Skeletal muscle satellite cell (primary cell): ENCODE data around the gene DCHS1.

Source experiments
- H3K27me3 ChIP-seq: 2 replicates; pipeline ENCODE4 v1.7.0; 2013; ENCODE audit warnings: low read length; ENCODE audit not compliant: control insufficient read depth, insufficient read depth
- H3K36me3 ChIP-seq: 2 replicates; pipeline ENCODE4 v1.7.0; 2013; ENCODE audit warnings: mild to moderate bottlenecking, control low read depth, low read length; ENCODE audit not compliant: insufficient read depth
- H3K4me1 ChIP-seq: 2 replicates; pipeline ENCODE4 v1.7.0; 2013; ENCODE audit warnings: low read length; ENCODE audit not compliant: control insufficient read depth, insufficient read depth
- H3K4me2 ChIP-seq: 2 replicates; pipeline ENCODE4 v1.7.0; 2013; ENCODE audit warnings: mild to moderate bottlenecking, low read length
- H3K4me3 ChIP-seq: 2 replicates; pipeline ENCODE4 v1.7.0; 2013; ENCODE audit warnings: low read length
- H3K9ac ChIP-seq: 2 replicates; pipeline ENCODE4 v1.7.0; 2013; ENCODE audit warnings: mild to moderate bottlenecking, low read depth, low read length, moderate library complexity
- H3K9me3 ChIP-seq: replicated peaks from 2 replicates; pipeline ENCODE4 v1.7.0; 2013; ENCODE audit warnings: mild to moderate bottlenecking, control low read depth, low read length

Gene DCHS1

GRCh38 chr11:6670202-6670830 lies 14.7 kb upstream of the DCHS1 start:
- no peaks in the 10 kb centered on the region for H3K36me3 ChIP-seq
- H3K9me3 ChIP-seq = no peaks in the 10 kb centered on the region
- H3K9ac ChIP-seq = no peak overlapping the region
- no peak overlapping the region for H3K4me3 ChIP-seq
- no peak overlapping the region for H3K4me2 ChIP-seq
- no peaks in the 10 kb centered on the region for H3K27me3 ChIP-seq
- H3K4me1 ChIP-seq = no peaks in the 10 kb centered on the region

- Histone ChIP-seq H3K36me3 (no peaks in the 10 kb centered on the region), H3K4me1 (no peaks in the 10 kb centered on the region)
Measured at GRCh38 chr11:6667733-6668374, 12.2 kb upstream of the DCHS1 start.

GRCh38 chr11:6666302-6667183 lies 10.9 kb upstream of the DCHS1 start:
- Histone ChIP-seq H3K4me3 (no peak overlapping the region), H3K36me3 (no peaks in the 10 kb centered on the region), H3K9ac (no peak overlapping the region), H3K4me2 (no peak overlapping the region), H3K27me3 (no peaks in the 10 kb centered on the region), H3K9me3 (no peaks in the 10 kb centered on the region), H3K4me1 (no peaks in the 10 kb centered on the region)

More at GRCh38 chr11:6667733-6668374, 12.2 kb upstream of the DCHS1 start:
- Histone ChIP-seq H3K4me3 (no peak overlapping the region), H3K27me3 (no peaks in the 10 kb centered on the region), H3K9ac (no peak overlapping the region), H3K4me2 (no peak overlapping the region), H3K9me3 (no peaks in the 10 kb centered on the region)

- H3K9me3 ChIP-seq = no peaks in the 10 kb centered on the region
- H3K4me1 ChIP-seq = no peaks in the 10 kb centered on the region
- H3K9ac ChIP-seq = no peak overlapping the region
- no peaks in the 10 kb centered on the region for H3K36me3 ChIP-seq
- H3K27me3 ChIP-seq = peaks cover 5% of the 10 kb centered on the region
- H3K4me3 ChIP-seq = no peak overlapping the region
- H3K4me2 ChIP-seq = no peak overlapping the region
Measured at GRCh38 chr11:6664551-6664950, 8.9 kb upstream of the DCHS1 start.

GRCh38 chr11:6663794-6664469 lies 8.3 kb upstream of the DCHS1 start:
- Histone ChIP-seq H3K4me1 (no peaks in the 10 kb centered on the region), H3K9me3 (no peaks in the 10 kb centered on the region), H3K36me3 (no peaks in the 10 kb centered on the region), H3K9ac (no peak overlapping the region), H3K4me3 (no peak overlapping the region), H3K4me2 (no peak overlapping the region), H3K27me3 (peaks cover 10% of the 10 kb centered on the region)

- no peaks in the 10 kb centered on the region for H3K36me3 ChIP-seq
- no peaks in the 10 kb centered on the region for H3K4me1 ChIP-seq
- H3K9ac ChIP-seq = no peak overlapping the region
- H3K4me2 ChIP-seq = no peak overlapping the region
- H3K4me3 ChIP-seq = no peak overlapping the region
- H3K9me3 ChIP-seq = no peaks in the 10 kb centered on the region
- peaks cover 40% of the 10 kb centered on the region for H3K27me3 ChIP-seq
Measured at GRCh38 chr11:6660712-6661111, 5.1 kb upstream of the DCHS1 start.

GRCh38 chr11:6658647-6659046 lies 3.0 kb upstream of the DCHS1 start:
- H3K9me3 ChIP-seq = no peaks in the 10 kb centered on the region
- H3K27me3 ChIP-seq = peaks cover 55% of the 10 kb centered on the region
- H3K4me1 ChIP-seq = peaks cover 3% of the 10 kb centered on the region
- no peak overlapping the region for H3K4me2 ChIP-seq
- no peak overlapping the region for H3K4me3 ChIP-seq
- H3K9ac ChIP-seq = no peak overlapping the region
- H3K36me3 ChIP-seq = no peaks in the 10 kb centered on the region

- Histone ChIP-seq H3K4me3 (no peak overlapping the region), H3K27me3 (peaks cover 68% of the 10 kb centered on the region), H3K9ac (no peak overlapping the region), H3K4me2 (no peak overlapping the region), H3K36me3 (no peaks in the 10 kb centered on the region), H3K9me3 (no peaks in the 10 kb centered on the region), H3K4me1 (peaks cover 3% of the 10 kb centered on the region)
Measured at GRCh38 chr11:6657346-6657745, 1.7 kb upstream of the DCHS1 start.

GRCh38 chr11:6656936-6657335 lies 1.3 kb upstream of the DCHS1 start:
- Histone ChIP-seq H3K27me3 (peaks cover 72% of the 10 kb centered on the region), H3K4me3 (no peak overlapping the region), H3K4me2 (no peak overlapping the region), H3K9me3 (no peaks in the 10 kb centered on the region), H3K9ac (no peak overlapping the region), H3K4me1 (peaks cover 3% of the 10 kb centered on the region), H3K36me3 (no peaks in the 10 kb centered on the region)

GRCh38 chr11:6656584-6656915 lies 941 bp upstream of the DCHS1 start:
- Histone ChIP-seq H3K9ac (no peak overlapping the region), H3K4me1 (peaks cover 3% of the 10 kb centered on the region), H3K27me3 (peaks cover 75% of the 10 kb centered on the region), H3K9me3 (no peaks in the 10 kb centered on the region), H3K36me3 (no peaks in the 10 kb centered on the region), H3K4me3 (no peak overlapping the region), H3K4me2 (no peak overlapping the region)

- peak overlapping the region; percentile 62 for H3K4me2 ChIP-seq
- H3K9ac ChIP-seq = peak overlapping the region; percentile 17
- no peaks in the 10 kb centered on the region for H3K36me3 ChIP-seq
- peaks cover 3% of the 10 kb centered on the region for H3K4me1 ChIP-seq
- H3K4me3 ChIP-seq = peak overlapping the region; percentile 58
- H3K9me3 ChIP-seq = no peaks in the 10 kb centered on the region
- H3K27me3 ChIP-seq = peaks cover 87% of the 10 kb centered on the region
Measured at GRCh38 chr11:6655020-6655789, 404 bp downstream of the DCHS1 start.
